ENCODE measurements around the gene CAPN9. TPM values are rescaled to one million over a fixed set of nuclear protein-coding genes. Genes with fewer than 3 reads are reported as not detected.

Gene CAPN9
- total RNA-seq, 4 donors from 2014 or later, result not detected

- no peak for TF ChIP-seq CTCF (IDR thresholded peaks at IDR 0.05; ENCODE audit: low read depth)
These were observed 16.2 kb upstream of the CAPN9 start for GRCh38 chr1:230730977-230731376.

GRCh38 chr1:230735447-230735846, 11.7 kb upstream of the CAPN9 start:
- TF ChIP-seq CTCF (IDR thresholded peaks at IDR 0.05; ENCODE audit: low read depth), result no peak

- TF ChIP-seq CTCF (IDR thresholded peaks at IDR 0.05; ENCODE audit: low read depth), result no peak
These were observed 9.4 kb upstream of the CAPN9 start for GRCh38 chr1:230737622-230738262.

GRCh38 chr1:230739564-230740290, 7.5 kb upstream of the CAPN9 start:
- no peak for TF ChIP-seq CTCF (IDR thresholded peaks at IDR 0.05; ENCODE audit: low read depth)

- no peak for TF ChIP-seq CTCF (IDR thresholded peaks at IDR 0.05; ENCODE audit: low read depth)
These were observed 3.3 kb upstream of the CAPN9 start for GRCh38 chr1:230743899-230744298.

GRCh38 chr1:230744382-230744781, 2.8 kb upstream of the CAPN9 start:
- no peak for TF ChIP-seq CTCF (IDR thresholded peaks at IDR 0.05; ENCODE audit: low read depth)

- no peak for TF ChIP-seq CTCF (IDR thresholded peaks at IDR 0.05; ENCODE audit: low read depth)
These were observed 2.1 kb upstream of the CAPN9 start for GRCh38 chr1:230745071-230745470.

All from subcutaneous adipose tissue (tissue), 4 donors.